Stimulated activated CD8-positive, alpha-beta memory T cell treated with anti-CD3 and anti-CD28 coated beads, Interleukin-12 subunit alpha, Interleukin-12 subunit beta, amount 100 ng/mL, for 1 hour (primary cell): ENCODE measurements around the gene SLC10A3.
A peak's percentile ranks its signal among the peaks of the same experiment; 100 is the strongest.

Source experiments
- DNase-seq: peaks from one replicate; pipeline ENCODE4 v3.0.0-alpha.2; 2020; ENCODE audit warnings: low read depth

The SLC10A3 gene, protein sequence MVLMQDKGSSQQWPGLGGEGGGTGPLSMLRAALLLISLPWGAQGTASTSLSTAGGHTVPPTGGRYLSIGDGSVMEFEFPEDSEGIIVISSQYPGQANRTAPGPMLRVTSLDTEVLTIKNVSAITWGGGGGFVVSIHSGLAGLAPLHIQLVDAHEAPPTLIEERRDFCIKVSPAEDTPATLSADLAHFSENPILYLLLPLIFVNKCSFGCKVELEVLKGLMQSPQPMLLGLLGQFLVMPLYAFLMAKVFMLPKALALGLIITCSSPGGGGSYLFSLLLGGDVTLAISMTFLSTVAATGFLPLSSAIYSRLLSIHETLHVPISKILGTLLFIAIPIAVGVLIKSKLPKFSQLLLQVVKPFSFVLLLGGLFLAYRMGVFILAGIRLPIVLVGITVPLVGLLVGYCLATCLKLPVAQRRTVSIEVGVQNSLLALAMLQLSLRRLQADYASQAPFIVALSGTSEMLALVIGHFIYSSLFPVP

DNA sequence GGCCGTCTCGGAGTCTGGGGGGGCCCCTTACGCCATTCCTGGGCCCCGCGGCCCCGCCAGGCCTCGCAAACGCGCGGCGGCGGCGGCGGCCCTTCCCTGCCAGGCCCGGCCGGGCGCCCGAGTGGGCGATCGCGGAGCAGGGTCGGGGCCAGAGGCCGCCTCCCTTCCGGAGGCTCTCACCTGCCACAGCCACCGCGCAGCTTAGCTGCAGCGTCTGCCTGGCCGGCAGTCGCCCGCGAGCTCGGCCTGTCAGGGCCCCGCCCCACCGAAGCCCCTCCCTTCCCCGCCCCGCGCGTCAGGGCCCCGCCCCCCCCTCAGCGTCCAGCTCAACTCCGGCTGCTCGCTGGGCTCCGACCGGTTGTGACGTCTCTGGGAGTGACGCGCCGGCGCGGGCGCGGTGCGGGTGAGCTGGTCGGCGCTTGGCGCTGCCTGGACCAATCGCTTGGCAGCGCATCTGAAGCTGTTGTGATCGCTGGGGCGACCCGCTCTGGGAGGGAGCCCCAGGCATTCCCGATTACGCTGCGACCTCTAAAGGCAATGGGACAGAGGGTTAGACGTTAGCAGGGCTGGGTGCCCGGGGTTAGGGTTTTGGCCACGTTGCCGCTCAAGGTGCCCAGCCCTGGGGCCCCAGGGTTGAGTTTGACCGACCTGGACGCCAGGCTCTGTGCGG lies at the start of gene SLC10A3:
Gene SLC10A3, minus strand, starts transcription at position 216 of the 670 bp plus-strand sequence. CDS start 1,689 bp downstream, outside the sequence.
- peak; percentile 75 for DNase-seq

DNA sequence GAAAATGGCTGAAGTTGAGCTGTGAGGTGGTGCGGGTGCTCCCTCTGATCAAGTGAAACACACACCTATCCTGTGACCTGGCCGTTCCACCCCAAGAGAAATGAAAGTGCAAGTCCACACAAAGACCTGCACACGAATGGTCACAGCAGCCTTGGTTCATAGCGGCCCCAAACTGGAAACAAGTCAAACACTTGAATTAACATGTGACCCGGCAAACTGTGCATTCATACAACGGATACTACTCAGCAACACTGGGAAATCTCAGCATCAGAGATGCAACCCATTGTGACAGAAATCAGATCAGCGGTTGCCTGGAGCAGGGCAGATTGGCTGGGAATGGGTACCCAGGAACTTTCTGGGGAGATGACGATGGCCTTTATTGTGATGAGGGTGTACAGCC lies 48.6 kb upstream of the SLC10A3 start:
- DNase-seq = no peak

DNA sequence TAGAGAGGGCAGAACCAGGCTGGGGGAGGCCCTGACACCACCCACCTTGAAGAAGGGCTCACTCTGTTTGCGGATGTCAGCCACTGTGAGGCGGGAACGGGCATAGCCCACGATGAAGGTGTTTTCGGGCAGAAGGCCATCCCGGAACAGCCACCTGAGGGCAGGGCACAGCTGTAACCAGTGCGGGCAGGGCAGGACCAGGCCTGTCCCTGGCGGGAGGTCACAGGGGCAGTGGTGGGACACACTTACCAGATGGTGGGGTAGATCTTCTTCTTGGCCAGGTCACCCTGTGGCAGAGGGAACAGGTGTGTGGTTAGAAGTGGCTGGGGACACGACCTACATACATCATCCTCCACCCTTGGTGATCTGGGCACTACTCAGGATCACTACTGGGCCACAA lies 45.5 kb upstream of the SLC10A3 start:
- DNase-seq = no peak

DNA sequence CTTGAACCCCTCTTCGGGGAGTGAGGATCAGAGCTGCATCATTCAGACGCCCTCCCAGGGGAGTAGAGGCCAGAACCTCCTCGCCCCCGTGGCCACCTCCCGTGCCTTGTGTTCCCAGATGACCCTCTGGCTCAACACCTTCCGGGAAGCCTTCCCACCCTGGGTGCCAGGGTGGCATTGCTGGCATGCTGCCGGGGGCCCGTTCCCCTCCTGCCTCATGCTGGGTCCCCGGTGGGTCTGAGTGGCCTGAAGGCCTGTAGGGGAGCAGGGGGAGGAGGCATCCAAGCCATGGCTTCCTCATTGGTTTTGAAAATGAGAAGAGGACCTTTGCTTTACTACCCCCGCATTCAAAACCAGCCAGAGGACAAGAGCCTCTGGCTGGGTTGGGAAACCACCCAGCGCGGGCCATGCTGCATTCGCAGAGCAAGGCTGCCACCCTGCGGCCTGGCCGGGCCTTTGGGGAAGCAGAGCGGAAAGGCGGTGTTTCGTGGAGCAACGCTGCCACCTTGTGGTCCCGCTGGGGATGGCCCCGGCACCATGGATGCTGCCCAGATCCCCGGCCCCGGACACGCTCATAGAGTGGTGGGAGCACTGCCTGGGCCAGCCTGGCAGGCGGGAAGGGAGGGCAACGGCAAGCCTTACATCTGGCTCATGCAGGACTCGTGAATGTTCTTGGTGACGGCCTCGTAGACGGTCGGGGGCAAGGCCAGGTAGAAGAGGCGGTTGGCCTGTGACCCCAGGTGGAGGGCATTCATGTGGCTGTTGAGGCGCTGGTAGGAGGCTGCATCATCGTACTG lies 44.3 kb upstream of the SLC10A3 start:
- peak; percentile 76 for DNase-seq

DNA sequence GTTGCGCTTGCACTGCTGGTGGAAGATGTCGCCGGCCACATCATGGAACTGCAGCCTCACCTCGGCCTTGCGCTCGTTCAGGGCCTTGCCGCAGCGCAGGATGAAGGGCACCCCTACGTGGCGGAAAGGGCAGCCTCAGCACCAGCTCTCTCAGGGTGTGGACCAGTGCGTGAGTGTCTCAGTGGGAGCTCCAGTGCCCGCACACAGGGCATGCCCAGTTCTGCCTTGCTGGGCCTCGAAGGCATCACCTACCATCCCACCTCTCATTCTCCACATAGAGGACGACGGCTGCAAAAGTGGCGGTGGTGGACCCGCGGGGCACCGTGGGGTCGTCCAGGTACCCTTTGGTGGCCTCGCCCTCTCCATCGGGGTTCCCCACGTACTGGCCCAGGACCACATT lies 42.3 kb upstream of the SLC10A3 start:
- DNase-seq = no peak

DNA sequence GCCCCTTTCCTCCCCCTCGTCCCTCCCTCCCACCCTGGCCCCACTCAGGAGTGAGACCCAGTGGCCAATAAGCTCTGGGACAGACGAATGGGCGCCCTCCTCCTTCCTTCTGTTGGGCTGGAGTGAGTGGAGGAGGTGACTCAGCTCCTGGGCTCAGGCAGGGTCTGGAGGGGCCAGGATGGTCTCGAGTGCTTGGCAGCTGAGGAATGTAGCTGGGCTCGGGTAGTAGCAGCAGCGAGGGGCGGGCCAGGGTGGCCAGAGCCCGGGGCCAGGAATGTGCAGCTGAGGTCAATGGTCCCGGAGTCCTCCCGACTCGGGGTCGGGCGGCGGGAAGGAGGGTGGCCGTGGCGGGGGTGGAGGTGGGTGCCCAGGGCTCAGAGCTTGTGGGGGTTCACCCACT lies 41.2 kb upstream of the SLC10A3 start:
- DNase-seq = no peak

DNA sequence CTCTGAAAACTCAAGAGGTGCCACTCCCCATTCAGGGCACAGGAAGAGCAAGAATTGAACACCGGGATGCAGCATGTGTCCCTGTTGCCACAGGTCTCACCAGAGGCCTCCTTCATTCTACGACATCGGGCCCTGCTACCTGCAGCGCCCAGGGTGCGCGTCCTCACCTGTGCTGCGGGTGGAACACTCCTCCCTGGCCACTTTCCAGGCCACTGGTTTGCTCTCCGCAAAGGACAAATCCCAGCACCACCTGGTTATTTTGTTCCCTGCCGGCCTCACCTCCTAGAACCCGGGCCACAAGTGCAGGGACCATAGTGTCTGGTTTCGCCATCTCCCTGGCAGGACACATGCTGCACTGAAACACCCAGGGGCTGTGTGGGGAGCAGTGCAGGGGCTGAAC lies 39.9 kb upstream of the SLC10A3 start:
- no peak for DNase-seq

DNA sequence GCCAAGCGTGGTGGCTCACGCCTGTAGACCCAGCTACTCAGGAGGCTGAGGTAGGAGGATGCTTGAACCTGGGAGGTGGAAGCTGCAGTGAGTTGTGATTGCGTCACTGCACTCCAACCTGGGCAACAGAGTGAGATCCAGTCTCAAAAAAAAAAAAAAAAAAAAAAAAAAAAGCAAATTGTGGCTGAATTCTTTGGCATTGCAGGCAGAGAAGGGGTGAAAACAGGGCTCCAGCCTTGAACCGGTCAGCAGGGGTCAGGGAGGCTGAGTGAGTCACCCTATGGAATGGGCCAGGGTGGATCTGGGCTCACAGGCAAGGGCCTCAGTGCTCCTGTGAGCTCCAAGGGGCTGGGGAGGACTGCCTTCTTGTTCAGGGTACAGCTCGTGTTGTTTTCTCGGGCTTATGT lies 38.8 kb upstream of the SLC10A3 start:
- no peak for DNase-seq

DNA sequence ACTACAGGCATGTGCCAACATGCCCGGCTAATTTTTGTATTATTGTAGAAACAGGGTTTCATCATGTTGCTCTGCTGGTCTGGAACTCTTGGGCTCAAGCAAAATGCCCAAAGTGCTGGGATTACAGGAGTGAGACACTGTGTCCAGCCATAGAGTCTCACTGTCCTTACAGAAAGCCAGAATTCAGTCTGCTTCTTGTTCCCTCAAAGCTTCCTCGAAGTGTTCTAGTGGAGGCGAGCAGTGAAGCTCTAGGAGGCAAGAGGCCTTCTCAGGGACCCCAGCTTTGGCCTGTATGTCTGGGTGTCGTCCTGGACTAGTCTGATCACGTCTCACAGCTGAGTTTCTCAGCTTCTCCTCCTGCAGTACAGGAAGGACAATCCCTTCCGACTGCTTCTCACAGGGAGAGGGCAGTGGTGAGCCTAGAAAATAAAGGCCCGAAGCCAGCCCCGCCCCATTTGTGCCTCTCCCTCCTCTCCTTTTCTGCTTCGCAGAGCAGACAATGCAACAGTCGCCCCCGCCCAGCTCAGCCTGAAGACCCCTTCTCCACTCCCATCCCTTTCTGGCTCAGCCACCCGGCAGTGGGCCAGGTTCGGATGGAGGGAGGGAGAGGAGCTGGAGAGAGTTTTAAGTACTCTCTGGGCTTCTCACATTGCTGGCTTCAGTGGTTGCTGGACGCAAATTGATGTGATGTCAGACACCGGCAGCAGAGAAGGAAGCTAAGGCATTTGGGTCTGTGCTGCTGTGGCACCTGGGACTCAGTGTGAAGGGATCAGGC lies 36.7 kb upstream of the SLC10A3 start:
- peak; percentile 36 for DNase-seq

DNA sequence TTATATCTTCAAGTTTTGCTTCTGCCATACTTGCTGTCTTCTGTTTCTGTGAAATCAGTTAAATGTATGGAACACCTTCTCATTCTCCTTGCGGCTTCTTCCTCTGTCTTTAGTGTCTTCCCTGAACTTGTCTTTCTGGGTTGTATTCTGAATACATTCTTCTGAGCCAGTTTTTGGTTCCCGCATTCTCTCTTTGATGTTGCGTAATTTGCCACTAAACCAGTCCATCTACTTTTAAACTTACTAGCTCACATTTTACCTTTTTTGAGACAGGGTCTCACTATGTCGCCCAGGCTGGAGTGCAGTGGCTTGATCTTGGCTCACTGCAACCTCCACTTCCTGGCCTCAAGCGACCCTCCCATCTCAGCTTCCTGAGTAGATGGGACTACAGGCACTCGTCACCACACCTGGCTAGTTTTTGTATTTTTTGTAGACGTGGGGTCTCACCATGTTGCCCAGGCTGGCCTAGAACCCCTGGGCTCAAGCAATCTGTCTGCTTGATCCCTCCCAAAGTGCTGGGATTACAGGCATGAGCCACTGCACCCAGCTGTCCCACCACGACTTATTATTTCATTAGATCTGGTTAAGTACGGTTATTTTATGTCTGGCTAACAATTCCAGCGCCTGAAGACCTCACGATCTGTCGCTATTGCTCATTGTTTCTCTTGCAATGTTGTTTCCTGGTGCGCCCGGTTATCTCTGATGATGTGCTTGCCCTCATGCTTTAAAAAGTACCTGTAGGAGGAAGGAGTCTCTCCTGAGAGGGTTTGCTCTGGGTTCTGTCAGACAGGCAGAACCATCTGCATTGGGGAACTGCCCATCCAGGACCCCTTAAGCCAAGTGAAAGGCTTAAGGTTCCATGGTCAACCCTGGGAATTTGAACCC lies 35.4 kb upstream of the SLC10A3 start:
- DNase-seq = no peak

DNA sequence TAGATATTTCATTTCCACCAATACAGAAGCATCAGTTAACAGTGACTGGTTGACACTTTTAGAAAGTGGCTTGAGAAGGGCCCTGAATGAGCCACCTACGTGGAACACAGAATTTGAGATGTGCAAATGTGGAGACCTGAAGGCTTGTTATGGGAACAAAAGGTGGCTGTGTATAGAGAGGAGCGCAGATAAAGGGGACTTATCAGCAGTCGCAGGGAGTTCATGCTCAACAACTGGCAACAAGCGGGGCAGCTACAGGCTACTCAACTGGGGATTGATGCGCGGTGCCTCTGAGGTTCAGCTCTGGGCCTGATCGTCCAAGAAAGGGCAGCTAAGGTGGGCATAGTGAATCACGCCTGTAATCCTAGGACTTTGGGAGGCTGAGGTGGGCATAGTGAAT lies 29.0 kb upstream of the SLC10A3 start:
- DNase-seq = no peak

DNA sequence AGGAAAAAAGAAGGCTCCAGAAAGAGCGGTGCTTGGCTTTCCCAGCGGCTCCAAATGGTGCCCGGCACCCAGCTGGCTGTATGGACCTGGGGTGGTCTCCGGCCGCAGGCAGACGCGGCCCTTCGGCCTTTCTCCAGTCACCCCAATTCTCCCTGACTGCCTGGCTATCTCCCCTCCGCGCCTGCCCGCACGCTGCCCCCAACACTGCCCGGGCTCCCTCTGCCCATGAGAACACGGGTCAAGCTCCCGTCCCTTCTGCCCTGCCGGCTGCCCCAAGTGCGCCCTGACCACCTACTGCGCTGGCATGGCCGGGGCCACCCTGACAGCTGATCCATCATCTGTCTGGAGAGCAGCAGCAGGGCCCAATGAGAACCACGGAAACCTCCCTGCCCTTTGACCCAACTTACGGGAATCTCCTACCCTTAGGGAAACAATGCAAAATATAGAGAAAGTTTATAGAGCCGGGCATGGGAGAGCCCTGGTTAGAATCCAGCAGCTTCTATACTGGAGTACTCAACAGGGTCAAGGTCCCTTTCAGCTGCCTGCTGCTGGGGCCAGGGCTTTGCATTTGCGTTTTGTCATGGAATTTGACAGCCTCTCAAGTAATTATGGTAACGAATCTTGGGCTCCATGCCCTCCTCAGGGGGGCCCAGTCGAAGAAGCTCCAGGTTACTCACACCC lies 26.8 kb upstream of the SLC10A3 start:
- no peak for DNase-seq

DNA sequence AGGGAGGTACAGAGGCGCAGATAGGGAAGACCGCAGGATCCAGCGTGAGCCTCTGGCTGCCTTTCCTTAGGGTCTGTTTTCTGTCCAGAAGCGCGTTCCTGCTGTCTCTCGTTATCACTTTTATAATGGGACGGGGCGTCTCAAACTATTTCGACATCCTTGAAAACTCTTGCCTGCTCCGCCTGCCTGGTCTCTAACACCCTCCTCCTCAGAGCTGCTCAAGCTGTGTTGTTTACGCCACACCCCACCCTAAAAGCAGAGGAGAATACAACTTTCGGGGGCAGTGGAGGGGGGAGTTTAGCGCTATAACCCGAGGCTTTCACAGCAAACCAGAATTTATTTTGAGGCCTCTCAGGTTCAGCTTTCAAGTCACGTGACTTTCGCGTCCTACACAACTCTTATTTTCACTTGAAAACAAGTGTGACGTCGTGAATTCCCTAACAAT lies 26.2 kb upstream of the SLC10A3 start:
- DNase-seq = no peak

DNA sequence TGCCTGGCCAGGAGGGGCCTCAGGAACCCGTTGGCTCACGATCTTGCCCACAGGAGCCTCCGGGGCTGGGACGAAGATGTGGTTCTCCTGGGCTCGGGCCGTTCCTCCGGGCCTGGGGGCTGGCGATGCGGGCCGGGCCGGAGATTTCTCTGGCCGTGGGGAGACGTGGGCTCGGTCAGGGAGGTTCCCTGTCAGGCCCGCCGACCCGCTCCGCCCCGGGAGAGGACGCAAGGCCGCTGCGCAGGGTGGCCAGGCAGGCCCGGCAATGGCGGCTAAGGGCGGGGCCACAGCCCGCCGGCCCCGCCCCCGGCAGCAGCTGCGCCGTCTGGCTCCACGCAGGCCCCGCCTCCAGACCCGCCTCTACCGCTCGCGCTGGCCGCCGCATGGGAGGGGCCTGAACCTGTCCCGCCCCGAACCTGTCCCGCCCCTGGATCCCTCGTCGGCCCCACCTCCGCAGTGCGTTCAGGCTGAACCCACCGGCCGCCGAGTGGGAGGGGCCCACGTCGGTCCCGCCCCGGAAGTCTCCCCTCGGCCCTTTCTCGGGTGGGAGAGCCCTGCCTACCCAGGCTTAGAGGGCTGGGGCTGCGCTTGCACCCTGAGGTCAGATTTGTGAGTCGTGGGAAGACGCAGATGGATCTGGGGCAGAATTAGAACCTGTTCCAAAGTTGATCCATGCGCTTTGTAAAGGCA lies 25.7 kb upstream of the SLC10A3 start, which contains the start of gene FAM3A:
Gene FAM3A, minus strand, starts transcription at position 267 of the 690 bp plus-strand sequence. CDS start 460 bp downstream, outside the sequence.
- peak; percentile 84 for DNase-seq

DNA sequence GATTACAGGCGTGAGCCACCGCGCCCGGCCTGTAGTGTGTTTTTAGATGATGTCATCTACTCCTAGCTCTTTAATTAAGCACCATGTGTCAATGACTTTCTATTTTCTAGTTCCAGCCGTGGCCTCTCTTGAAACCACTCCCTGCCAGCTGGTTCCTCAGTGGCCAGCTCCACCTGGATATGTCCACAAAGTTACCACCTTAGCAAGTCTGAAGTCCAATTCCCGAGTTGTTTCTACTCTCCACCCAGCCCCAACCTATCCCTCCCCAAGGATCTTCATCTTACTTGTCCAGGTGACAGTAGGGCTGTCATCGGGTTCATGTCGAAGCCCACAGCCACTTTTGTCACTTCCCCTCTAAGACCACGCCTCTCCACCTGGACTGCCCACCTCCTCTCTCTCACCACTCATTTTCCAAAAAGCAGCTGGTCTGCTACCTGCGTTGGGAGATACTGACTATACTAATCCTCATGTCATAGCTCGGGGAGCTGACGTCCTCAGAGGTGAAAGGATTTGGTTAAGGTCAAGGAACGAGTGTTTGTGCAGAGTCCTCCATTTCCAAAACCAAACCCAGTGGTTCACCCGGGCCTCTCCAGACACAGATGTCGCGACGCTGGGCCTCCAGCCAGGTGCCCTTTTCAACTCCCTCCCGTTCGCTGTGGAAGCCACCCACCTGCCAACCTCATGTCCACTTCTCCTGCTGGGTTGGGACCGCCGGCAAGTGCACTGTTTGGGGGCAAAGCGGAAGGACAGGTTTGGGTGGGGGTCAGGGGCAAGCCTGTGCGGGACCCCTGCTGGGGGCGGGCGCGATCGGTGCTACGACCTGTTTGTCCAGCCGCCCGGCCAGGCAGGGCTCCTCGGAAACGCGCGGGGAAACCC lies 24.9 kb upstream of the SLC10A3 start:
- no peak for DNase-seq

DNA sequence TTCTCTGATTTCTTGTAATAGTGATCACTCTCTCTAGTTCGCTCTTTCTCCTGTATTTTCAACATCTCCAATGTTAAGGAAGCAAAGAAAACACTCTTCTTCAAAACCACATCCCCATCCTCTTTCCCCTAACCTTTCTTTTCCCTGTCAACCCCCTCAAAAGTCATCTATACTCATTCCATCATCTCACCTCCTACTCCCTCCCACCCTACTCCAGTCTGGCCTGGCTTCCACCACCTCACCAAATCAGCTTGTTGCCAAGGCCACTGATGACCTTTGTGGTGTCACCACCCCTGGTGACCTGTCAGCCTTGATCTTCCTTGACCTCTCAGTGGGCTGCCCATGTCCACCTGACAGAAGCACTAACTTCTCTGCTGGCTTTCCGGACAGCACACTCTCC lies 23.3 kb upstream of the SLC10A3 start:
- DNase-seq = no peak

DNA sequence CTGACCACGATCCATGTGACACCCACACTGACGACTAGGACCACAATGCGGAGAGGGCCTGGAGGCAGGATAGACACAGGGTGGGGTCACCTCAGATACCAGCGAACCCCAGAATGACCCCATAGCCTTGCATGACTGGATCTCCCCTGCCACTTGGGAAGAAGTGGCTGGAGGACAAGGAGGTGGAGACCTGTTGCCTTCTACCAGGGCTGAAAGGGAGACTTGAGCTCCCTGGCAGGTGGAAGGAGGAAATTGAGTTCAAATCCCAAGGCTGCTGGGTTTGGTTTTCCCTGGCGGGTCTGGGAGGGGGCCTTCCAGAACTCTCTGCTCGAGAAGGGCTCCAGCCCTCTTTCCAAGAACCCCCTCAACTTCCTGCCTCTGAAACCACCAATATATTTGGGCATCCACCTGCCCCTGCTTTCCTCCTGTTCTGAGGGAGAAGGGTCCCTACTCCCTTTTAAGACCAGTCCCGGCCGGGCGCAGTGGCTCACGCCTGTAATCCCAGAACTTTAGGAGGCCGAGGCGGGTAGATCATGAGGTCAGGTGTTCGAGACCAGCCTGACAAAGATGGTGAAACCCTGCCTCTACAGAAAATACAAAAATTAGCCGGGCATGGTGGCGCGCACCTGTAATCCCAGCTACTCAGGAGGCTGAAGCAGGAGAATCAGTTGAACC lies 22.6 kb upstream of the SLC10A3 start:
- DNase-seq = no peak

DNA sequence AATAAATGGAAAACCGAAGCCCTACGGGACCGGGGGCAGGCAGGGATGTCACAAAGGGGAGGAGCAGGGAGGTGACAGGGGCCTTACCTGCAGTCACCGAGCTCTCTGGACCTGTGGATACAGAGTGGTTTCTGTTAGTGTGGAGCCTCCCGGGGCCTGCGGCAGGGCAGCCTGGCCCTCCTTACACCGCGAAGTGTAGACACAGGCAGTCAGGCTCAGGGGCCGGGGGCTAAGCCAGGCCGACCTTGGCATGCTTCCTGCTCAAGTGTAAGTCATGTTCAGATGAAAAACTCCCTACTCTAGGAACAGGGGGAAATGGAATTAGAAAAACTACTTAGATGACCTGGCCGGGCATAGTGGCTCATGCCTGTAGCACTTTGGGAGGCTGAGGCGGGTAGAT lies 21.3 kb upstream of the SLC10A3 start:
- DNase-seq = no peak
